Ectodermal cell (in vitro differentiated cells): ENCODE measurements around the gene ARVCF.

Experiments used
- H3K27ac ChIP-seq: 2 replicates; pipeline ENCODE4 v1.7.0; 2013; ENCODE audit warnings: mild to moderate bottlenecking, low read depth, low read length; ENCODE audit not compliant: insufficient read depth, poor library complexity, severe bottlenecking
- H3K27me3 ChIP-seq: 2 replicates; pipeline ENCODE4 v1.7.0; 2013; ENCODE audit warnings: mild to moderate bottlenecking, low read length; ENCODE audit not compliant: insufficient read depth, control insufficient read depth, poor library complexity, severe bottlenecking
- H3K36me3 ChIP-seq: one replicate; pipeline ENCODE4 v1.7.0; 2013; ENCODE audit warnings: low read length; ENCODE audit not compliant: control insufficient read depth, insufficient read depth
- H3K4me1 ChIP-seq: one replicate; pipeline ENCODE4 v1.7.0; 2013; ENCODE audit warnings: low read length; ENCODE audit not compliant: control insufficient read depth, insufficient read depth
- H3K4me3 ChIP-seq: 2 replicates; pipeline ENCODE4 v1.7.0; 2013; ENCODE audit warnings: low read depth, low read length, control low read depth; ENCODE audit not compliant: insufficient read depth
- H3K9me3 ChIP-seq: 2 replicates; pipeline ENCODE4 v1.7.0; 2013; ENCODE audit warnings: mild to moderate bottlenecking, low read length, moderate library complexity; ENCODE audit not compliant: control insufficient read depth
- WGBS, 2 experiments: methylation state at CpG; one replicate each; pipeline ENCODE4 v1.1.7; 2013; ENCODE audit warnings: missing lambda C conversion rate in 2 of 2; 5-methylcytosine and 5-hydroxymethylcytosine counted together

The ARVCF gene

GRCh38 chr22:20029550-20030225, 13.1 kb upstream of the ARVCF start:
- WGBS, 2 experiments: 96% methylated on average over 9 of the region's 9 CpGs
- Histone ChIP-seq H3K4me1 (no peaks in the 10 kb centered on the region), H3K27ac (no peak overlapping the region), H3K9me3 (no peaks in the 10 kb centered on the region), H3K27me3 (no peaks in the 10 kb centered on the region), H3K4me3 (no peak overlapping the region), H3K36me3 (no peaks in the 10 kb centered on the region)

GRCh38 chr22:20028855-20029549, 12.4 kb upstream of the ARVCF start:
- Histone ChIP-seq H3K27me3 (no peaks in the 10 kb centered on the region), H3K9me3 (no peaks in the 10 kb centered on the region), H3K27ac (no peak overlapping the region), H3K4me3 (no peak overlapping the region), H3K36me3 (no peaks in the 10 kb centered on the region), H3K4me1 (no peaks in the 10 kb centered on the region)
- WGBS, 2 experiments: 88 to 92% methylated on average over 16 of the region's 16 CpGs

GRCh38 chr22:20027966-20028854, 11.6 kb upstream of the ARVCF start:
- Histone ChIP-seq H3K4me3 (no peak overlapping the region), H3K4me1 (no peaks in the 10 kb centered on the region), H3K9me3 (no peaks in the 10 kb centered on the region), H3K27me3 (no peaks in the 10 kb centered on the region), H3K27ac (no peak overlapping the region), H3K36me3 (no peaks in the 10 kb centered on the region)
- 90 to 93% methylated on average over 12 of the region's 12 CpGs for WGBS, 2 experiments

- H3K4me1 ChIP-seq: no peaks in the 10 kb centered on the region
- no peak overlapping the region for H3K27ac ChIP-seq
- H3K4me3 ChIP-seq: no peak overlapping the region
- H3K27me3 ChIP-seq: peaks cover 1% of the 10 kb centered on the region
- no peaks in the 10 kb centered on the region for H3K9me3 ChIP-seq
- 90 to 92% methylated on average over 12 of the region's 12 CpGs for WGBS, 2 experiments
- H3K36me3 ChIP-seq: no peaks in the 10 kb centered on the region
These were observed 10.5 kb upstream of the ARVCF start for GRCh38 chr22:20026996-20027601.

GRCh38 chr22:20026204-20026908, 9.7 kb upstream of the ARVCF start:
- peaks cover 8% of the 10 kb centered on the region for H3K27me3 ChIP-seq
- 95% methylated on average over 12 to 13 of the region's 13 CpGs for WGBS, 2 experiments
- H3K4me1 ChIP-seq: no peaks in the 10 kb centered on the region

GRCh38 chr22:20025401-20026203, 9.0 kb upstream of the ARVCF start:
- Histone ChIP-seq H3K27me3 (peaks cover 9% of the 10 kb centered on the region), H3K4me3 (no peak overlapping the region), H3K4me1 (no peaks in the 10 kb centered on the region), H3K9me3 (no peaks in the 10 kb centered on the region), H3K36me3 (no peaks in the 10 kb centered on the region), H3K27ac (no peak overlapping the region)
- WGBS, 2 experiments: 94 to 95% methylated on average over 13 of the region's 13 CpGs

More at GRCh38 chr22:20026204-20026908, 9.7 kb upstream of the ARVCF start:
- Histone ChIP-seq H3K4me3 (no peak overlapping the region), H3K27ac (no peak overlapping the region), H3K36me3 (no peaks in the 10 kb centered on the region), H3K9me3 (no peaks in the 10 kb centered on the region)

GRCh38 chr22:20024650-20025397, 8.2 kb upstream of the ARVCF start:
- 94% methylated on average over 15 of the region's 15 CpGs for WGBS, 2 experiments
- H3K36me3 ChIP-seq: no peaks in the 10 kb centered on the region
- H3K27ac ChIP-seq: no peak overlapping the region

GRCh38 chr22:20024225-20024624, 7.6 kb upstream of the ARVCF start:
- no peaks in the 10 kb centered on the region for H3K4me1 ChIP-seq
- H3K9me3 ChIP-seq: no peaks in the 10 kb centered on the region
- H3K36me3 ChIP-seq: no peaks in the 10 kb centered on the region
- no peak overlapping the region for H3K27ac ChIP-seq
- WGBS, 2 experiments: 80 to 82% methylated on average over 13 of the region's 13 CpGs
- peaks cover 22% of the 10 kb centered on the region for H3K27me3 ChIP-seq
- no peak overlapping the region for H3K4me3 ChIP-seq

More at GRCh38 chr22:20024650-20025397, 8.2 kb upstream of the ARVCF start:
- no peaks in the 10 kb centered on the region for H3K4me1 ChIP-seq
- no peaks in the 10 kb centered on the region for H3K9me3 ChIP-seq
- peaks cover 16% of the 10 kb centered on the region for H3K27me3 ChIP-seq
- H3K4me3 ChIP-seq: no peak overlapping the region
